PC-9 (cell line): ENCODE data around the gene PRSS1. TPM values are rescaled to one million over a fixed set of nuclear protein-coding genes. Genes with fewer than 3 reads are reported as not detected.

Source experiments
- BruUV-seq: library from RNA; stranded (reverse); fragments of 400-500 nt; replicated peaks from 2 replicates; lab custom pipeline; 2021; lab: Mats Ljungman, UMichigan
- CTCF ChIA-PET: fragments of 300-600 bp; sonication (Branson Sonifier 250); formaldehyde crosslinking; loops from one replicate; lab custom pipeline; 2022; ENCODE audit warnings: antibody characterized with exemption; lab: Charles Lee
- POLR2A ChIA-PET: fragments of 300-600 bp; sonication (Branson Sonifier 250); formaldehyde crosslinking; loops from one replicate; lab custom pipeline; 2022; ENCODE audit warnings: antibody characterized with exemption; ENCODE audit not compliant: unreplicated experiment; lab: Charles Lee
- DNase-seq, 2 experiments: peaks; one replicate each; pipeline versions ENCODE4 v3.0.0 to v3.0.0-alpha.2; 2015 to 2022; ENCODE audit warnings: mixed read lengths in 1 of 2
- H2AFZ ChIP-seq: fragments of 200-600 bp; sonication (generic); 2 replicates; pipeline ENCODE4 v1.8.1; 2017; ENCODE audit warnings: antibody characterized with exemption
- H3F3A ChIP-seq: fragments of 200-600 bp; sonication (generic); 2 replicates; pipeline ENCODE4 v1.8.1; 2017; ENCODE audit warnings: antibody characterized with exemption, mild to moderate bottlenecking, low read depth; ENCODE audit not compliant: insufficient read depth
- H3K27ac ChIP-seq: fragments of 200-600 bp; sonication (generic); 2 replicates; pipeline ENCODE4 v1.6.1; 2016; ENCODE audit warnings: mixed run types
- H3K27me3 ChIP-seq: fragments of 200-600 bp; sonication (generic); 2 replicates; pipeline ENCODE4 v1.6.1; 2016; ENCODE audit warnings: low read depth, mixed run types; ENCODE audit not compliant: insufficient read depth
- H3K36me3 ChIP-seq: fragments of 200-600 bp; sonication (generic); 2 replicates; pipeline ENCODE4 v1.6.1; 2016; ENCODE audit warnings: low read depth, mixed run types
- H3K4me1 ChIP-seq: fragments of 200-600 bp; sonication (generic); replicated peaks from 2 replicates; pipeline ENCODE4 v1.6.1; 2016; ENCODE audit warnings: mixed run types; ENCODE audit not compliant: insufficient read depth
- H3K4me2 ChIP-seq: fragments of 200-600 bp; sonication (generic); 2 replicates; pipeline ENCODE4 v1.6.1; 2017; ENCODE audit warnings: mixed run types
- H3K4me3 ChIP-seq: fragments of 200-600 bp; sonication (generic); 2 replicates; pipeline ENCODE4 v1.6.1; 2016; ENCODE audit warnings: mixed run types
- H3K79me2 ChIP-seq: fragments of 200-600 bp; sonication (generic); 2 replicates; pipeline ENCODE4 v1.6.1; 2017; ENCODE audit warnings: low read depth, mixed run types
- H3K9me2 ChIP-seq: fragments of 200-600 bp; sonication (generic); 2 replicates; pipeline ENCODE4 v1.8.1; 2017; ENCODE audit warnings: mild to moderate bottlenecking; ENCODE audit not compliant: insufficient read depth
- H3K9me3 ChIP-seq: fragments of 200-600 bp; sonication (generic); 2 replicates; pipeline ENCODE4 v1.8.1; 2016; ENCODE audit warnings: low read depth; ENCODE audit not compliant: insufficient read depth
- H4K20me1 ChIP-seq: fragments of 200-600 bp; sonication (generic); 2 replicates; pipeline ENCODE4 v1.8.1; 2017; ENCODE audit not compliant: insufficient read depth
- CTCF ChIP-seq: fragments of 200-600 bp; sonication (generic); conservative IDR thresholded peaks from 2 replicates; pipeline ENCODE4 v1.6.1; 2017; ENCODE audit warnings: mixed run types, antibody characterized with exemption, mild to moderate bottlenecking, moderate library complexity
- EZH2 ChIP-seq: fragments of 200-600 bp; sonication (generic); IDR thresholded peaks from 2 replicates; pipeline ENCODE4 v1.8.0; 2017; ENCODE audit warnings: antibody characterized with exemption, low read depth
- intact Hi-C: fragments of 100-400 bp; cut with micrococcal nuclease; formaldehyde crosslinking; loops from one replicate; pipeline ENCODE4 v1.10.0; 2022; ENCODE audit not compliant: unreplicated experiment
- total RNA-seq: library from RNA; stranded (reverse); gene quantifications from 2 replicates; pipeline ENCODE4 v1.2.3, GENCODE V29; 2021

Gene PRSS1
- total RNA-seq, 1 experiment from 2014 or later = 0.94 TPM

GRCh38 chr7:142772673-142773072 is 23.4 kb downstream of the PRSS1 start:
- CTCF ChIA-PET = no interaction called here
- Histone ChIP-seq H4K20me1 (no peaks in the 10 kb centered on the region), H3K9me3 (peaks cover 5% of the 10 kb centered on the region; the same call in 1 of the 2 replicates), H3K27me3 (no peaks in the 10 kb centered on the region), H3K4me3 (no peak overlapping the region), H3K36me3 (no peaks in the 10 kb centered on the region), H3K27ac (no peak overlapping the region), H3K79me2 (no peaks in the 10 kb centered on the region), H3K9me2 (no peaks in the 10 kb centered on the region), H3K4me1 (peaks cover 15% of the 10 kb centered on the region), H3F3A (peaks cover 8% of the 10 kb centered on the region; the same call in 1 of the 2 replicates), H2AFZ (no peak overlapping the region), H3K4me2 (no peak overlapping the region)
- intact Hi-C loops = no loop called here
- BruUV-seq = no TSS peak
- TF ChIP-seq CTCF (no peak), EZH2 (no peak)
- no peak for DNase-seq
- POLR2A ChIA-PET = no interaction called here

- Histone ChIP-seq H3K79me2 (no peaks in the 10 kb centered on the region), H4K20me1 (no peaks in the 10 kb centered on the region), H3F3A (peaks cover 8% of the 10 kb centered on the region; the same call in 1 of the 2 replicates), H3K36me3 (no peaks in the 10 kb centered on the region), H2AFZ (no peak overlapping the region), H3K27me3 (no peaks in the 10 kb centered on the region), H3K9me2 (no peaks in the 10 kb centered on the region), H3K4me2 (no peak overlapping the region), H3K4me3 (no peak overlapping the region), H3K27ac (no peak overlapping the region), H3K4me1 (peaks cover 15% of the 10 kb centered on the region), H3K9me3 (peaks cover 6% of the 10 kb centered on the region; the same call in 1 of the 2 replicates)
- intact Hi-C loops = no loop called here
- no TSS peak for BruUV-seq
- no peak for DNase-seq
- CTCF ChIA-PET = no interaction called here
- TF ChIP-seq EZH2 = no peak
- no peak for TF ChIP-seq CTCF
- POLR2A ChIA-PET = no interaction called here
Observed at GRCh38 chr7:142773230-142773629, 24.0 kb downstream of the PRSS1 start.

GRCh38 chr7:142773937-142774744 is 24.9 kb downstream of the PRSS1 start:
- H4K20me1 ChIP-seq = no peaks in the 10 kb centered on the region
- H3K4me3 ChIP-seq = no peak overlapping the region
- no peak for DNase-seq
- H3K9me2 ChIP-seq = no peaks in the 10 kb centered on the region
- H3K36me3 ChIP-seq = no peaks in the 10 kb centered on the region
- H3K9me3 ChIP-seq = peaks cover 6% of the 10 kb centered on the region; the same call in 1 of the 2 replicates
- peaks cover 15% of the 10 kb centered on the region for H3K4me1 ChIP-seq
- CTCF ChIA-PET = interaction anchor here (0.6 kb wide), 1 partner anchor 107 kb away, joined by 4 read pairs; no protein-coding TSS in a partner anchor
- intact Hi-C loops = no loop called here
- H3K27me3 ChIP-seq = no peaks in the 10 kb centered on the region
- H2AFZ ChIP-seq = no peak overlapping the region
- no peak overlapping the region for H3K4me2 ChIP-seq
- POLR2A ChIA-PET = no interaction called here
- H3K79me2 ChIP-seq = no peaks in the 10 kb centered on the region
- no TSS peak for BruUV-seq
- no peak overlapping the region for H3K27ac ChIP-seq
- H3F3A ChIP-seq = peaks cover 8% of the 10 kb centered on the region; the same call in 1 of the 2 replicates
- TF ChIP-seq EZH2 = no peak
- no peak for TF ChIP-seq CTCF
